Body of pancreas (tissue), 4 donors: ENCODE results near the gene AP3B1.

Experiments used
- POLR2A ChIP-seq, 3 donors: fragments of 450-650 bp; IDR thresholded peaks; one replicate each; pipeline ENCODE4 v1.6.1; 2016; ENCODE audit warnings: antibody characterized with exemption in 3 of 3, mild to moderate bottlenecking in 2 of 3
- TF ChIP-seq, protein P1 (sequence below), 7 experiments: fragments of 450-650 bp in 4 of 7; fragments of 200-600 bp in 3 of 7; sonication (generic) in 3 of 7; IDR thresholded peaks; one replicate each; pipeline ENCODE4 v1.5.1; 2016 to 2019; ENCODE audit warnings: antibody characterized with exemption in 7 of 7

DNA sequence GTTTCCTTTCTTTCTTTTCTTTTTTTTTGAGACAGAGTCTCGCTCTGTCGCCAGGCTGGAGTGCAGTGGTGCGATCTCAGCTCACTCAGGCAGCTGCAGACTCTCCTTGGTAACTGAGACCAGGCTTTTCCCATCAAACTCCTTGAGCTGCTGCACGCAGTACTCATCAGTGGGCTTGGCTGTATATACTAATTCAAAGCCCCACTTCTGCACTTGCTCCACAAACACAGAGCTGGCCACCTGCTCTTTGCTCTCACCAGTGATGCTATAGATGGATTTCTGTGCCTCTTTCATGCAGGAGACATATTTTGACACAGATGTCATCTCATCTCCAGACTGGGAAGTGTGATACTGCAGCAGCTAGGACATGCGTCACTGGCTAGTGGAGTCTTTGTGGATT, 252.7 kb downstream of the AP3B1 start:
- no peak for TF ChIP-seq POLR2A (IDR thresholded peaks at IDR 0.05)
- TF ChIP-seq, protein P1, sequence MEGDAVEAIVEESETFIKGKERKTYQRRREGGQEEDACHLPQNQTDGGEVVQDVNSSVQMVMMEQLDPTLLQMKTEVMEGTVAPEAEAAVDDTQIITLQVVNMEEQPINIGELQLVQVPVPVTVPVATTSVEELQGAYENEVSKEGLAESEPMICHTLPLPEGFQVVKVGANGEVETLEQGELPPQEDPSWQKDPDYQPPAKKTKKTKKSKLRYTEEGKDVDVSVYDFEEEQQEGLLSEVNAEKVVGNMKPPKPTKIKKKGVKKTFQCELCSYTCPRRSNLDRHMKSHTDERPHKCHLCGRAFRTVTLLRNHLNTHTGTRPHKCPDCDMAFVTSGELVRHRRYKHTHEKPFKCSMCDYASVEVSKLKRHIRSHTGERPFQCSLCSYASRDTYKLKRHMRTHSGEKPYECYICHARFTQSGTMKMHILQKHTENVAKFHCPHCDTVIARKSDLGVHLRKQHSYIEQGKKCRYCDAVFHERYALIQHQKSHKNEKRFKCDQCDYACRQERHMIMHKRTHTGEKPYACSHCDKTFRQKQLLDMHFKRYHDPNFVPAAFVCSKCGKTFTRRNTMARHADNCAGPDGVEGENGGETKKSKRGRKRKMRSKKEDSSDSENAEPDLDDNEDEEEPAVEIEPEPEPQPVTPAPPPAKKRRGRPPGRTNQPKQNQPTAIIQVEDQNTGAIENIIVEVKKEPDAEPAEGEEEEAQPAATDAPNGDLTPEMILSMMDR (IDR thresholded peaks at IDR 0.05) = no peak
